ENCODE measurements around the gene CPLX1. TPM values are rescaled to one million over a fixed set of nuclear protein-coding genes. Genes with fewer than 3 reads are reported as not detected.

Gene CPLX1
- total and polyA plus RNA-seq, 7 experiments from 2014 or later, result 0.17 to 1.9 (median 0.58) TPM; not detected in 1

- Mint-ChIP-seq H3K9me3 (no peaks in the 10 kb centered on the region), H3K27me3 (peaks cover 31 to 44% (median 36%) of the 10 kb centered on the region in 5 donors), H3K4me1 (peaks cover 18 to 37% (median 23%) of the 10 kb centered on the region in 7 donors), H3K36me3 (peaks cover 0 to 3% (median 0%) of the 10 kb centered on the region in 5 donors), H3K27ac (no peak overlapping the region), H3K4me3 (peak overlapping the region in 4 of 10 donors; percentile 25 to 65 (median 42))
- CTCF ChIA-PET, result no interaction called here
- no peak for ATAC-seq
- no peaks in the 10 kb centered on the region for H3K9me3 ChIP-seq (ENCODE audit: control insufficient read depth in 2 of 3, low read length in 3 of 3)
- H3K36me3 ChIP-seq (ENCODE audit: control insufficient read depth in 2 of 3, insufficient read depth in 3 of 3, low read length in 3 of 3), result no peaks in the 10 kb centered on the region
- no peak for DNase-seq
- no peak overlapping the region for H3K27ac ChIP-seq (ENCODE audit: low read depth, low read length)
- peaks cover 5 to 18% of the 10 kb centered on the region in 2 donors for H3K27me3 ChIP-seq (ENCODE audit: control insufficient read depth in 2 of 2, insufficient read depth in 2 of 2, low read length in 2 of 2)
- peaks cover 11 to 19% of the 10 kb centered on the region in 2 donors for H3K4me1 ChIP-seq (ENCODE audit: control insufficient read depth in 2 of 2, insufficient read depth in 2 of 2, low read length in 2 of 2)
- intact Hi-C loops (cut with micrococcal nuclease), result no loop called here
- POLR2A ChIA-PET, result interaction anchor here (1.2 kb wide), 1 partner anchor 13 kb away, joined by 3 read pairs; no protein-coding TSS in a partner anchor
- H3K4me3 ChIP-seq (ENCODE audit: low read length), result no peak overlapping the region
Observed at GRCh38 chr4:795726-796119, 30.2 kb downstream of the CPLX1 start.

- DNase-seq (no peak), ATAC-seq (no peak)
- Mint-ChIP-seq H3K36me3 (peaks cover 0 to 3% (median 0%) of the 10 kb centered on the region in 5 donors), H3K27me3 (peaks cover 31 to 47% (median 39%) of the 10 kb centered on the region in 5 donors), H3K4me3 (peak overlapping the region in 9 of 10 donors; percentile 29 to 80 (median 53)), H3K9me3 (no peaks in the 10 kb centered on the region), H3K27ac (no peak overlapping the region), H3K4me1 (peaks cover 18 to 36% (median 23%) of the 10 kb centered on the region in 7 donors)
- H3K4me1 ChIP-seq (ENCODE audit: control insufficient read depth in 2 of 2, insufficient read depth in 2 of 2, low read length in 2 of 2), result peaks cover 11 to 19% of the 10 kb centered on the region in 2 donors
- no peak overlapping the region for H3K4me3 ChIP-seq (ENCODE audit: low read length)
- H3K36me3 ChIP-seq (ENCODE audit: control insufficient read depth in 2 of 3, insufficient read depth in 3 of 3, low read length in 3 of 3), result no peaks in the 10 kb centered on the region
- ChIA-PET POLR2A (interaction anchor here (1.2 kb wide), 1 partner anchor 13 kb away, joined by 3 read pairs; no protein-coding TSS in a partner anchor), CTCF (no interaction called here)
- intact Hi-C loops (cut with micrococcal nuclease), result no loop called here
- no peaks in the 10 kb centered on the region for H3K9me3 ChIP-seq (ENCODE audit: control insufficient read depth in 2 of 3, low read length in 3 of 3)
- no peak overlapping the region for H3K27ac ChIP-seq (ENCODE audit: low read depth, low read length)
- H3K27me3 ChIP-seq (ENCODE audit: control insufficient read depth in 2 of 2, insufficient read depth in 2 of 2, low read length in 2 of 2), result peaks cover 5 to 18% of the 10 kb centered on the region in 2 donors
Observed at GRCh38 chr4:794900-795725, 30.8 kb downstream of the CPLX1 start.

GRCh38 chr4:793941-794621, 31.8 kb downstream of the CPLX1 start:
- H3K4me3 ChIP-seq (ENCODE audit: low read length), result no peak overlapping the region
- peaks cover 31 to 47% (median 39%) of the 10 kb centered on the region in 5 donors for H3K27me3 Mint-ChIP-seq
- peaks cover 6 to 19% of the 10 kb centered on the region in 2 donors for H3K4me1 ChIP-seq (ENCODE audit: control insufficient read depth in 2 of 2, insufficient read depth in 2 of 2, low read length in 2 of 2)
- H3K27me3 ChIP-seq (ENCODE audit: control insufficient read depth in 2 of 2, insufficient read depth in 2 of 2, low read length in 2 of 2), result peaks cover 5 to 18% of the 10 kb centered on the region in 2 donors
- H3K27ac ChIP-seq (ENCODE audit: low read depth, low read length), result no peak overlapping the region
- DNase-seq, result no peak
- no peak for ATAC-seq
- peak overlapping the region; percentile 1 to 82 (median 54) for H3K4me3 Mint-ChIP-seq
- intact Hi-C loops (cut with micrococcal nuclease), result no loop called here
- CTCF ChIA-PET, result no interaction called here
- H3K36me3 ChIP-seq (ENCODE audit: control insufficient read depth in 2 of 3, insufficient read depth in 3 of 3, low read length in 3 of 3), result no peaks in the 10 kb centered on the region
- H3K36me3 Mint-ChIP-seq, result peaks cover 0 to 3% (median 0%) of the 10 kb centered on the region in 5 donors
- POLR2A ChIA-PET, result interaction anchor here (0.6 to 1.3 kb wide), 2 partner anchors 11 to 986 kb away, joined by 3 read pairs; no protein-coding TSS in a partner anchor
- peak overlapping the region in 1 of 9 donors; percentile 53 for H3K27ac Mint-ChIP-seq
- peaks cover 17 to 31% (median 23%) of the 10 kb centered on the region in 7 donors for H3K4me1 Mint-ChIP-seq
- H3K9me3 ChIP-seq (ENCODE audit: control insufficient read depth in 2 of 3, low read length in 3 of 3), result no peaks in the 10 kb centered on the region
- H3K9me3 Mint-ChIP-seq, result no peaks in the 10 kb centered on the region

- peaks cover 14 to 29% (median 21%) of the 10 kb centered on the region in 7 donors for H3K4me1 Mint-ChIP-seq
- intact Hi-C loops (cut with micrococcal nuclease), result no loop called here
- ATAC-seq (no peak), DNase-seq (no peak)
- peaks cover 6 to 19% of the 10 kb centered on the region in 2 donors for H3K4me1 ChIP-seq (ENCODE audit: control insufficient read depth in 2 of 2, insufficient read depth in 2 of 2, low read length in 2 of 2)
- H3K27me3 ChIP-seq (ENCODE audit: control insufficient read depth in 2 of 2, insufficient read depth in 2 of 2, low read length in 2 of 2), result peaks cover 5 to 18% of the 10 kb centered on the region in 2 donors
- no peak overlapping the region for H3K27ac ChIP-seq (ENCODE audit: low read depth, low read length)
- no peaks in the 10 kb centered on the region for H3K9me3 ChIP-seq (ENCODE audit: control insufficient read depth in 2 of 3, low read length in 3 of 3)
- POLR2A ChIA-PET, result interaction anchor here (1.3 kb wide), 1 partner anchor 10 kb away, joined by 3 read pairs; no protein-coding TSS in a partner anchor
- CTCF ChIA-PET, result no interaction called here
- H3K4me3 ChIP-seq (ENCODE audit: low read length), result peak overlapping the region; percentile 36
- H3K27ac Mint-ChIP-seq, result peak overlapping the region in 6 of 9 donors; percentile 55 to 87 (median 77)
- no peaks in the 10 kb centered on the region for H3K36me3 ChIP-seq (ENCODE audit: control insufficient read depth in 2 of 3, insufficient read depth in 3 of 3, low read length in 3 of 3)
- peaks cover 31 to 47% (median 39%) of the 10 kb centered on the region in 5 donors for H3K27me3 Mint-ChIP-seq
- peaks cover 0 to 3% (median 0%) of the 10 kb centered on the region in 5 donors for H3K36me3 Mint-ChIP-seq
- H3K4me3 Mint-ChIP-seq, result peak overlapping the region; percentile 62 to 84 (median 77)
- no peaks in the 10 kb centered on the region for H3K9me3 Mint-ChIP-seq
Observed at GRCh38 chr4:793093-793861, 32.7 kb downstream of the CPLX1 start.

GRCh38 chr4:792626-793092, 33.3 kb downstream of the CPLX1 start:
- peak overlapping the region; percentile 62 to 84 (median 77) for H3K4me3 Mint-ChIP-seq
- DNase-seq (peak in 6 of 9 donors; percentile 19 to 51 (median 34)), ATAC-seq (peak; percentile 59)
- ChIA-PET CTCF (no interaction called here), POLR2A (interaction anchor here (1.3 kb wide), 1 partner anchor 9 kb away, joined by 3 read pairs; no protein-coding TSS in a partner anchor)
- H3K4me1 Mint-ChIP-seq, result peaks cover 14 to 29% (median 21%) of the 10 kb centered on the region in 7 donors
- H3K27me3 Mint-ChIP-seq, result peaks cover 31 to 47% (median 41%) of the 10 kb centered on the region in 5 donors
- intact Hi-C loops (cut with micrococcal nuclease), result loop anchor here in 1 of 2 donors (1.0 kb wide), 1 partner anchor 10 kb away; no protein-coding TSS in a partner anchor
- Histone ChIP-seq H3K9me3 (ENCODE audit: control insufficient read depth in 2 of 3, low read length in 3 of 3) (no peaks in the 10 kb centered on the region), H3K36me3 (ENCODE audit: control insufficient read depth in 2 of 3, insufficient read depth in 3 of 3, low read length in 3 of 3) (no peaks in the 10 kb centered on the region), H3K4me1 (ENCODE audit: control insufficient read depth in 2 of 2, insufficient read depth in 2 of 2, low read length in 2 of 2) (peaks cover 6 to 19% of the 10 kb centered on the region in 2 donors), H3K27ac (ENCODE audit: low read depth, low read length) (no peak overlapping the region), H3K27me3 (ENCODE audit: control insufficient read depth in 2 of 2, insufficient read depth in 2 of 2, low read length in 2 of 2) (peaks cover 5 to 18% of the 10 kb centered on the region in 2 donors), H3K4me3 (ENCODE audit: low read length) (peak overlapping the region; percentile 36)
- no peaks in the 10 kb centered on the region for H3K9me3 Mint-ChIP-seq
- H3K36me3 Mint-ChIP-seq, result peaks cover 0 to 3% (median 0%) of the 10 kb centered on the region in 5 donors
- H3K27ac Mint-ChIP-seq, result peak overlapping the region in 6 of 9 donors; percentile 55 to 87 (median 77)
